CD14-positive monocyte (primary cell): Measurements from ENCODE around the gene MGAT5. TPM values are rescaled to one million over a fixed set of nuclear protein-coding genes. Genes with fewer than 3 reads are reported as not detected.

Experiments used
- DNase-seq, 3 donors: peaks; one replicate each; pipeline ENCODE4 v3.0.0-alpha.2; 2011 to 2022
- H2AFZ ChIP-seq: 2 replicates; pipeline ENCODE4 v1.6.0; 2012; ENCODE audit warnings: mild to moderate bottlenecking, low read depth, low read length, inconsistent platforms; ENCODE audit not compliant: insufficient read depth, poor library complexity, severe bottlenecking
- H3K27ac ChIP-seq, 2 donors: 1 replicate in 1 of 2; 2 replicates in 1 of 2; pipeline ENCODE4 v1.5.1; 2012 to 2013; ENCODE audit warnings: low read length in 2 of 2, control low read depth in 1 of 2, inconsistent platforms in 1 of 2, low read depth in 1 of 2, mild to moderate bottlenecking in 1 of 2
- H3K27me3 ChIP-seq, 2 donors: one replicate each; pipeline versions ENCODE4 v1.6.0 to v1.6.1; 2011 to 2013; ENCODE audit warnings: low read length in 2 of 2; ENCODE audit not compliant: control insufficient read depth in 2 of 2, insufficient read depth in 2 of 2
- H3K36me3 ChIP-seq, 2 donors: replicated peaks in 1 of 2; 1 replicate in 1 of 2; 2 replicates in 1 of 2; pipeline versions ENCODE4 v1.5.1 to v1.6.1; 2012 to 2013; ENCODE audit warnings: low read length in 2 of 2, control low read depth in 1 of 2, inconsistent platforms in 1 of 2, mild to moderate bottlenecking in 1 of 2; ENCODE audit not compliant: insufficient read depth in 2 of 2, control insufficient read depth in 1 of 2
- H3K4me1 ChIP-seq, 2 donors: 1 replicate in 1 of 2; 2 replicates in 1 of 2; pipeline versions ENCODE4 v1.5.1 to v1.6.1; 2012 to 2013; ENCODE audit warnings: low read length in 2 of 2, control low read depth in 1 of 2, inconsistent platforms in 1 of 2, mild to moderate bottlenecking in 1 of 2, moderate library complexity in 1 of 2; ENCODE audit not compliant: insufficient read depth in 2 of 2, control insufficient read depth in 1 of 2
- H3K4me2 ChIP-seq: replicated peaks from 2 replicates; pipeline ENCODE3; 2012; ENCODE audit warnings: low read length, moderate library complexity, mild to moderate bottlenecking; ENCODE audit not compliant: poor library complexity, severe bottlenecking; ENCODE audit errors: extremely low read depth
- H3K4me3 ChIP-seq, 3 experiments: fragments of 200-600 bp in 1 of 3; sonication (generic) in 1 of 3; replicated peaks in 1 of 3; 1 replicate in 2 of 3; 2 replicates in 1 of 3; pipeline ENCODE4 v1.5.1; 2011 to 2013; ENCODE audit warnings: low read length in 3 of 3, mild to moderate bottlenecking in 3 of 3, control low read depth in 2 of 3, low read depth in 2 of 3, inconsistent platforms in 1 of 3, moderate library complexity in 1 of 3
- H3K79me2 ChIP-seq: 2 replicates; pipeline ENCODE4 v1.6.0; 2012; ENCODE audit warnings: mild to moderate bottlenecking, control low read depth, inconsistent platforms, low read length, moderate library complexity; ENCODE audit not compliant: insufficient read depth
- H3K9ac ChIP-seq: 2 replicates; pipeline ENCODE4 v1.6.0; 2017; ENCODE audit warnings: low read length, mild to moderate bottlenecking; ENCODE audit not compliant: insufficient read depth, poor library complexity, severe bottlenecking
- H3K9me3 ChIP-seq, 2 donors: replicated peaks in 1 of 2; 1 replicate in 1 of 2; 2 replicates in 1 of 2; pipeline versions ENCODE4 v1.5.1 to v1.6.1; 2012 to 2013; ENCODE audit warnings: low read length in 2 of 2, control low read depth in 1 of 2; ENCODE audit not compliant: control insufficient read depth in 1 of 2, insufficient read depth in 1 of 2
- H4K20me1 ChIP-seq: 2 replicates; pipeline ENCODE4 v1.6.0; 2012; ENCODE audit warnings: mild to moderate bottlenecking, low read length, control low read depth, moderate library complexity; ENCODE audit not compliant: insufficient read depth
- H3K27ac Mint-ChIP-seq, 7 donors: one replicate each; pipeline ENCODE4 v1.8.0; 2020; ENCODE audit warnings: mild to moderate bottlenecking in 7 of 7, mixed read lengths in 7 of 7, moderate library complexity in 6 of 7, inconsistent platforms in 2 of 7
- H3K27me3 Mint-ChIP-seq, 3 donors: one replicate each; pipeline ENCODE4 v1.8.0; 2021 to 2022; ENCODE audit warnings: low read depth in 3 of 3, mild to moderate bottlenecking in 3 of 3, mixed read lengths in 3 of 3, moderate library complexity in 3 of 3, inconsistent platforms in 1 of 3
- H3K36me3 Mint-ChIP-seq, 2 donors: one replicate each; pipeline ENCODE4 v1.8.0; 2020; ENCODE audit warnings: mixed read lengths in 2 of 2, inconsistent platforms in 1 of 2, mild to moderate bottlenecking in 1 of 2
- H3K4me1 Mint-ChIP-seq: one replicate; pipeline ENCODE4 v1.8.0; 2020; ENCODE audit warnings: mild to moderate bottlenecking, mixed read lengths
- H3K4me3 Mint-ChIP-seq, 2 donors: one replicate each; pipeline ENCODE4 v1.8.0; 2020; ENCODE audit warnings: mild to moderate bottlenecking in 2 of 2, mixed read lengths in 2 of 2, moderate library complexity in 1 of 2
- H3K9me3 Mint-ChIP-seq, 7 donors: one replicate each; pipeline ENCODE4 v1.8.0; 2020 to 2022; ENCODE audit warnings: mixed read lengths in 7 of 7, mild to moderate bottlenecking in 6 of 7, moderate library complexity in 6 of 7, inconsistent platforms in 2 of 7
- WGBS: methylation state at CpG from one replicate; pipeline ENCODE4 v1.1.5; 2013; ENCODE audit warnings: missing lambda C conversion rate; ENCODE audit not compliant: insufficient coverage; 5-methylcytosine and 5-hydroxymethylcytosine counted together
- intact Hi-C, 2 donors: fragments of 100-400 bp; cut with micrococcal nuclease; formaldehyde crosslinking; loops; one replicate each; pipeline versions ENCODE4 v1.15.0 to v1.15.1; 2023
- polyA plus RNA-seq, 3 donors: library from polyadenylated mRNA; depleted of rRNA in 1 of 3; unstranded in 2 of 3; stranded (reverse) in 1 of 3; fragments of 300-500 nt in 2 of 3; fragments of >200 nt in 1 of 3; fragmentation: Illumina TruSeq in 2 of 3; gene quantifications; 1 replicate in 2 of 3; 2 replicates in 1 of 3; pipeline ENCODE4 v1.2.3, GENCODE V29; 2012 to 2021
- TF ChIP-seq, protein P1 (sequence below): fragments of 200-600 bp; IDR thresholded peaks from one replicate; pipeline ENCODE4 v1.8.0; 2022; ENCODE audit warnings: antibody characterized with exemption, mild to moderate bottlenecking

MGAT5 gene
- polyA plus RNA-seq, 3 donors = 1.9 to 6.6 (median 2.4) TPM

DNA sequence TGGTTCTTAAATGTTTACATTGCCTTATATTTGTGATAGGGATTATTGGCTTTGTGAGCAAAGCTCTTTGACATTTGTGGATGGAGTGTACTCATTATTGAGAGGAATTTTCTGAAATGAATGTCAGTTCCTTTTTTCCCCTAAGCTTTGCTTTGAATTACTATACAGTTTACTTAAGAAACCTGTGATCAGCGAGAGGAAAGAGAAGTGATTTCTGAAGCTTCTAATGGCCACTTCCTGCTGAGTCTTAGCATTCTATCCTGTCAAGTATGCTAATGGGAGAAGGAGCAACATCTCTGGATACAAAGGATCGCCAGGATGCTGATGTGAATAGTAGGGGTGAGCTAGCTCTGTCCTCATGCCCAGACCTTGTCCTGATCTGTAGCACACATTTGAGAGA lies 47.8 kb upstream of the MGAT5 start:
- peak overlapping the region in 1 of 7 donors; percentile 77 for H3K27ac Mint-ChIP-seq
- Histone ChIP-seq H3K27me3 (no peaks in the 10 kb centered on the region), H3K4me3 (no peak overlapping the region), H3K9ac (no peak overlapping the region), H2AFZ (no peak overlapping the region), H3K27ac (peak overlapping the region in 1 of 2 donors; percentile 14), H3K4me1 (peaks cover 21 to 28% of the 10 kb centered on the region in 2 donors), H3K9me3 (no peaks in the 10 kb centered on the region), H3K4me2 (no peak overlapping the region), H3K79me2 (peaks cover 12% of the 10 kb centered on the region), H3K36me3 (no peaks in the 10 kb centered on the region), H4K20me1 (peaks cover 12% of the 10 kb centered on the region)
- no peaks in the 10 kb centered on the region for H3K36me3 Mint-ChIP-seq
- TF ChIP-seq, protein P1, sequence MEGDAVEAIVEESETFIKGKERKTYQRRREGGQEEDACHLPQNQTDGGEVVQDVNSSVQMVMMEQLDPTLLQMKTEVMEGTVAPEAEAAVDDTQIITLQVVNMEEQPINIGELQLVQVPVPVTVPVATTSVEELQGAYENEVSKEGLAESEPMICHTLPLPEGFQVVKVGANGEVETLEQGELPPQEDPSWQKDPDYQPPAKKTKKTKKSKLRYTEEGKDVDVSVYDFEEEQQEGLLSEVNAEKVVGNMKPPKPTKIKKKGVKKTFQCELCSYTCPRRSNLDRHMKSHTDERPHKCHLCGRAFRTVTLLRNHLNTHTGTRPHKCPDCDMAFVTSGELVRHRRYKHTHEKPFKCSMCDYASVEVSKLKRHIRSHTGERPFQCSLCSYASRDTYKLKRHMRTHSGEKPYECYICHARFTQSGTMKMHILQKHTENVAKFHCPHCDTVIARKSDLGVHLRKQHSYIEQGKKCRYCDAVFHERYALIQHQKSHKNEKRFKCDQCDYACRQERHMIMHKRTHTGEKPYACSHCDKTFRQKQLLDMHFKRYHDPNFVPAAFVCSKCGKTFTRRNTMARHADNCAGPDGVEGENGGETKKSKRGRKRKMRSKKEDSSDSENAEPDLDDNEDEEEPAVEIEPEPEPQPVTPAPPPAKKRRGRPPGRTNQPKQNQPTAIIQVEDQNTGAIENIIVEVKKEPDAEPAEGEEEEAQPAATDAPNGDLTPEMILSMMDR = no peak
- H3K27me3 Mint-ChIP-seq = no peaks in the 10 kb centered on the region
- DNase-seq = peak; percentile 25 to 59 (median 50)
- H3K4me3 Mint-ChIP-seq = no peak overlapping the region
- intact Hi-C loops = no loop called here
- peaks cover 8% of the 10 kb centered on the region for H3K4me1 Mint-ChIP-seq
- no CpG with 5 or more reads among the region's 2 CpGs for WGBS
- no peaks in the 10 kb centered on the region for H3K9me3 Mint-ChIP-seq

DNA sequence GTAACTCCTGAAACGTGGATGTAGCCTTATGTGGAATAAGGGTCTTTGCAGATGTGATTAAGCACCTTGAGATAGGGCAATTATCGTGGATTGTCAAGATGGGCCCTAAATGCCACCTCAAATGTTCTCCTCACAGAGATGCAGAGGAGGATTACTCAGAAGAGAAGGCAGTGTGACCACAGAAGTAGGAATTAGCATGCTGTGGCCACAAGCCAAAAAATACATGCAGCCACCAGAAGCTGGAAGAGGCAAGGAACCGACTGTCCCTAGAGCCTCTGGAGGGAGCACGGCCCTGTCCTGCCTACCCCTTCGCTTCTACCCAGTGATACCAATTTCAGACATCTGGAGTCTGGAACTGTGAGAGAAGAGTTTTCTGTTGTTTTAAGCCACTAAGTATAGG lies 47.3 kb upstream of the MGAT5 start:
- TF ChIP-seq, protein P1 = no peak
- Histone ChIP-seq H3K4me3 (no peak overlapping the region), H4K20me1 (peaks cover 12% of the 10 kb centered on the region), H3K9ac (no peak overlapping the region), H3K4me2 (no peak overlapping the region), H2AFZ (no peak overlapping the region), H3K9me3 (no peaks in the 10 kb centered on the region), H3K27ac (no peak overlapping the region), H3K79me2 (peaks cover 9% of the 10 kb centered on the region), H3K27me3 (no peaks in the 10 kb centered on the region), H3K36me3 (no peaks in the 10 kb centered on the region), H3K4me1 (peaks cover 21 to 28% of the 10 kb centered on the region in 2 donors)
- H3K36me3 Mint-ChIP-seq = no peaks in the 10 kb centered on the region
- H3K4me1 Mint-ChIP-seq = peaks cover 8% of the 10 kb centered on the region
- WGBS = 100% methylated on average over 2 of the region's 5 CpGs
- intact Hi-C loops = no loop called here
- no peak overlapping the region for H3K4me3 Mint-ChIP-seq
- H3K9me3 Mint-ChIP-seq = no peaks in the 10 kb centered on the region
- peak overlapping the region in 1 of 7 donors; percentile 30 for H3K27ac Mint-ChIP-seq
- DNase-seq = no peak
- H3K27me3 Mint-ChIP-seq = no peaks in the 10 kb centered on the region
